ENCODE data around the gene BMPR2. TPM values are rescaled to one million over a fixed set of nuclear protein-coding genes. Genes with fewer than 3 reads are reported as not detected.
"Not testable (repeated sequence)": the region's sequence is repeated elsewhere in the genome, so short reads cannot be mapped to it uniquely, and the experiment has no call there.

Gene BMPR2
- polyA plus RNA-seq, 5 donors, result 45.2 to 84.9 (median 74.7) TPM

- DNase-seq, result no peak
These were observed 1.9 kb downstream of the BMPR2 start for GRCh38 chr2:202378001-202378400.

- peak in 1 of 2 donors; percentile 45 for DNase-seq
These were observed 2.7 kb downstream of the BMPR2 start for GRCh38 chr2:202378662-202379358.

- no peak for DNase-seq
These were observed 6.6 kb downstream of the BMPR2 start for GRCh38 chr2:202382684-202383083.

GRCh38 chr2:202386495-202386894 is 10.4 kb downstream of the BMPR2 start:
- DNase-seq, result not testable (repeated sequence)

- no peak for DNase-seq
These were observed 11.6 kb downstream of the BMPR2 start for GRCh38 chr2:202387608-202388342.

- no peak for DNase-seq
These were observed 24.8 kb downstream of the BMPR2 start for GRCh38 chr2:202400941-202401340.

- DNase-seq, result no peak
These were observed 29.7 kb downstream of the BMPR2 start for GRCh38 chr2:202405798-202406197.

GRCh38 chr2:202406445-202406978 is 30.4 kb downstream of the BMPR2 start:
- no peak for DNase-seq

GRCh38 chr2:202408546-202409140 is 32.5 kb downstream of the BMPR2 start:
- no peak for DNase-seq

- DNase-seq, result no peak
These were observed 34.0 kb downstream of the BMPR2 start for GRCh38 chr2:202410092-202410491.

- no peak for DNase-seq
These were observed 35.0 kb downstream of the BMPR2 start for GRCh38 chr2:202411097-202411496.

- DNase-seq, result no peak
These were observed 41.9 kb downstream of the BMPR2 start for GRCh38 chr2:202418027-202418426.

- no peak for DNase-seq
These were observed 42.4 kb downstream of the BMPR2 start for GRCh38 chr2:202418511-202418910.

- no peak for DNase-seq
These were observed 47.0 kb downstream of the BMPR2 start for GRCh38 chr2:202423139-202423538.

GRCh38 chr2:202425036-202425435 is 48.9 kb downstream of the BMPR2 start:
- DNase-seq, result no peak

GRCh38 chr2:202426751-202427150 is 50.6 kb downstream of the BMPR2 start:
- no peak for DNase-seq

GRCh38 chr2:202429164-202429980 is 53.2 kb downstream of the BMPR2 start:
- peak in 1 of 2 donors; percentile 24 for DNase-seq

GRCh38 chr2:202432776-202433175 is 56.6 kb downstream of the BMPR2 start:
- no peak for DNase-seq

GRCh38 chr2:202434472-202434871 is 58.3 kb downstream of the BMPR2 start:
- DNase-seq, result no peak

GRCh38 chr2:202436626-202437025 is 60.5 kb downstream of the BMPR2 start:
- DNase-seq, result no peak

- DNase-seq, result not testable (repeated sequence)
These were observed 64.0 kb downstream of the BMPR2 start for GRCh38 chr2:202440117-202440516.

- DNase-seq, result no peak
These were observed 66.8 kb downstream of the BMPR2 start for GRCh38 chr2:202442882-202443281.

Data from right lung (tissue), 5 donors.